Body of pancreas (tissue), 4 donors: ENCODE results near the gene ZNF488.

ENCODE experiments used
- CTCF ChIP-seq, 7 experiments: fragments of 450-650 bp in 4 of 7; fragments of 200-600 bp in 3 of 7; sonication (generic) in 3 of 7; IDR thresholded peaks; one replicate each; pipeline ENCODE4 v1.5.1; 2016 to 2019; ENCODE audit warnings: antibody characterized with exemption in 7 of 7
- POLR2A ChIP-seq, 3 donors: fragments of 450-650 bp; IDR thresholded peaks; one replicate each; pipeline ENCODE4 v1.6.1; 2016; ENCODE audit warnings: antibody characterized with exemption in 3 of 3, mild to moderate bottlenecking in 2 of 3

- TF ChIP-seq CTCF (IDR thresholded peaks at IDR 0.05) (no peak), POLR2A (IDR thresholded peaks at IDR 0.05) (no peak)
These were observed 15.5 kb downstream of the ZNF488 start for GRCh38 chr10:47368431-47369180.
